ENCODE data around the gene MRPL1.
"Not testable (repeated sequence)": the region's sequence is repeated elsewhere in the genome, so short reads cannot be mapped to it uniquely, and the experiment has no call there.

Gene MRPL1

GRCh38 chr4:77852892-77853495 lies 9.6 kb upstream of the MRPL1 start:
- FAIRE-seq: no peak

GRCh38 chr4:77854431-77855111 lies 8.1 kb upstream of the MRPL1 start:
- FAIRE-seq: no peak

DNA sequence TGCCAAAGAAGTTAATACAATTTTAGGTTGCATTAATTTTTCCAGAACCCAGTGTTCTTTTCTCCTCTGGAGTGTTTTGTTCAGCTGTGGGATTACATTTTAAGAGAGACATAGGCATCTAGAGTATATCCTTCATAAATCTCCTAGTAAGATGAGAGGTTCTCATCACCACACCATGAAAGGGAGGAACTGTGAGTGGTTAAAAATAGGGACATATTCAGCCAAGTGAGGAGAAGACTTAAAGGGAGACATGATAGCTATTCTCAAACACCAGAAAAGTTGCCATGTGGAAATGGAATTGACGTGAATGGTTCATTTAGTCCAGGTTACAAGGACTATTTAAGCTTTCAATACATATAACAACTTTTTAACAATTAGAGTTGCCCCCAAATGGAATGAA lies 6.5 kb upstream of the MRPL1 start:
- no peak for FAIRE-seq

DNA sequence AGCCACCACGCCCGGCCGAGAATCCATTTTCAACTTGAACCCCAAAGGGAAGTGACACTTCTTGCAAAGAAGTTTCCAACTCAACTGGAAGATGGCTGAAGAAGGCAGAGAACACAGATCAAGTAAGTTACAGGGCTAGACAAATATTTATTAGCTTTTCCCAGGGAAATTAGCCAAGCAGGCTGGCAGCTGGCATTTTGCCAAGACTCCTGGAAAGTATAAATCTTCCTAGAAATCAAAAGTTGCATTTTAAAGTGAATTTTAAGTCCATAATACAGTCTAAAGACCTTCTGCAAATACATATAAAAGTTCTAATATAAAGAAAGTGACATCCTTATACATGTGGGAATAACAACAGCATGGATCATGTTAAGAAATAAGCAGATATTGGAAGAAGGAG lies 3.4 kb upstream of the MRPL1 start:
- no peak for FAIRE-seq

- no peak for FAIRE-seq
Measured at GRCh38 chr4:77861495-77861894, 1.1 kb upstream of the MRPL1 start.

DNA sequence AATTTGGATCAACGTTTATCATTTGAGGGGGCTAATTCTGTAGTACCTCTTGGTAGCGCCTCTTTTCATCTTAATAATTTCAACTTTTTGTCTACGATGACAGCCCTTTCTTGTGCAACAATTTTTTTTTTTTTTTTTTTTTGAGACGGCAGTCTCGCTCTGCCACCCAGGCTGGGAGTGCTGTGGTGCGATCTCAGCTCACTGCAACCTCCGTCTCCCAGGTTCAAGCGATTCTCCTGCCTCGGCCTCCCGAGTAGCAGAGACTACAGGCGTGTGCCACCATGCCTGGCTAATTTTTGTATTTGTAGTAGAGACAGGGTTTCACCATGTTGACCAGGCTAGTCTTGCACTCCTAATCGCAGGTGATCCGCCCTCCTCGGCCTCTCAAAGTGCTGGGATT lies 711 bp downstream of the MRPL1 start:
- not testable (repeated sequence) for FAIRE-seq

DNA sequence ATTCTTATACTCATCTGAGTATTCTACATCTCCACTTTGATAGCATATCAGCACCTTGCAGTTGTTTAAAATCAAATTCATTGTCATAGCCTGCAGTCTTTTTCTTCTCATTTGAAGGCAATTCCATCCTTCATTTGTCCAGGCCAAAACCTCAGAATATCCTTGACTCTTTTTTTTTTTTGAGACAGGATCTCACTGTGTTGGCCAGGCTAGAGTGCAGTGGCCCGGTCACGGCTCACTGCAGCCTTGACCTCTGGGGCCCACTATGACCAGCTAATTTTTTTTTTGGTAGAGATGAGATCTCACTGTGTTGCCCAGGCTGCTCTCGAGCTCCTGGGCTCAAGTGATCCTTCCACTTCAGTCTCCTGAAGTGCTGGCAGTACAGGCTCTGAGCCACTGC lies 2.6 kb downstream of the MRPL1 start:
- no peak for FAIRE-seq

DNA sequence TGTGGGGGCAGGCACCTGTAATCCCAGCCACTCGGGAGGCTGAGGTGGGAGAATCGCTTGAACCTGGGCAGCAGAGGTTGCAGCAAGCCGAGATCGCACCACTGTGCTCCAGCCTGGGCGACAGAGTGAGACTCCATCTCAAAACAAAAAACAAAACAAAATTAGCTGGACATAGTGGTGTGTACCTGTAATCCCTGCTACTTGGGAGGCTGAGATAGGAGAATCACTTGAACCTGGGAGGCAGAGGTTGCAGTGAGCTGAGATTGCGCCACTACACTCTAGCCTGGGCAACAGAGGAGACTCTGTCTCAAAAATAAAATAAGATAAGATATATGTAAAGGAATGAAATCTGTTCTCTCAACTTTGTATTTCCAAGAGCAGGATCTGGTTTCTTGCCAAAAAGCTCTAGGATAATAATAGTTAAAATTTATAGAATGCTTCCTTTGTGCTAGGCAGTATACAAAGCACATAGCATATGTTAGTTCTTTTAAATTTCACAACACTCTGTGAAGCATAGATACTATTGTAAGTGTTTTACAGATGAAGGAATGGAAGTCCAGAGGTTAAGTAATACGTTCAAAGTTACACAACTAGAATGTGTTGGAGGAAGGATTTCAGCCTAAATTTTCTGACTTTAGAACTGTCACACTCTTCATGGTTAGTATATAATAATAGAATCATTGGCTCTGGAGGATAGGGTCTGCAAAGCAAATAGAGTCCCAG lies 10.3 kb downstream of the MRPL1 start:
- FAIRE-seq: no peak

DNA sequence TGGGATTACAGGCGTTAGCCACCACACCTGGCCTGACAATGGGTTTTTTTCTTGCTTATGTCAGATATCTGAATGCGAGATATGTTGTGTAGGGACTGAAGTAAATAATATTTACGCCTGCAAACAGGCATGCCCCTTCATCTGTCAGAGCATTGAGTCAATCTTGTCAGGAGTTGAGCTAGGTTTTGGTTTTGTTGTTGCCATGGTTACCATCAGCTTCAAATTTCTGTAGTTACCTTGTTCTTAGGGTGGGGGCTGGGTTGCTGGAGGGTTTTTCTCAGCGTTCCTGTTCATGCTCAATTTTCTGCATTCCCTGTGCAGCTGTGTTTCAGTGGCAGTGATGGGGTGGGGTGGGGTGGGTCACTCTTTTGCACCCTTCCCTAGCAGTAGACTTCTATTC lies 14.5 kb downstream of the MRPL1 start:
- FAIRE-seq: no peak

GRCh38 chr4:77877771-77878565 lies 15.3 kb downstream of the MRPL1 start:
- FAIRE-seq: no peak

DNA sequence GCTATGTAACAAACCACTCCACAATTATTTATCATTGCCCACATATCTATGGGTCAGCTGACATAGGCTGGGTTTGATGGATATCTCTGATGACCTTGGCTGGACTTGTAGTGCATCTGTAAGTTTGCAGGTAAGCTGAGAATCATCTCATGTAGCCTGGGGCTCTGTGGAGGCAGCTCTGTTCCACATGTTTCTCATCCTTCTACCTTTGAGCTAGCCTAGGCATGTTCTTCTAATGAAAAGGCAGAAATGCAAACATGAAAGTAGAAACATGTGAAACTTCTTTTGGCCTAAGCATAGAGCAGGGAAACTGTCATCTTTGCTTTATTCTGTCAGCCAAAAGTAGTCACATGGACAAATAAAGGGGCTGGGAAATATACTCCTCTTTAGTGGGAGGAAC lies 18.2 kb downstream of the MRPL1 start:
- FAIRE-seq: no peak

GRCh38 chr4:77881460-77882295 lies 19.0 kb downstream of the MRPL1 start:
- no peak for FAIRE-seq

GRCh38 chr4:77893451-77893850 lies 30.8 kb downstream of the MRPL1 start:
- no peak for FAIRE-seq

- FAIRE-seq: no peak
Measured at GRCh38 chr4:77899607-77900006, 37.0 kb downstream of the MRPL1 start.

DNA sequence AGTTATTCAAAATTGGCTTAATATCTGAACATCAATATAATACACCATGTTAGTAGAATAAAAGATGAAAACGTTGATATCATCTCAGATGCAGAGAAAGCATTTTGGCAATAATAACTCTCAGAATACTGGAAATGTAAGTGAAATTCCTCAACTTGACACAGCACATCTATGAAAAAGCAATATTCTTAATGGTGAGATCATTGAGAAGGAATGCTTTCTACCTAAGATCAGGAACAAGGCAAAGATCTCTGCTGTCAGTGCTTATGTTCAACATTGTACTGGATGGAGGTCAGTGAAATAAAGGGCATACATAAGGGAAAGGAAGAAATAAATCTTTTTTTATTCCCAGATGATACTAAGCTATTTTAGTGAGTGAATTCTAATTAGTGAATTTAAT lies 40.6 kb downstream of the MRPL1 start:
- FAIRE-seq: no peak

GRCh38 chr4:77905651-77906263 lies 43.1 kb downstream of the MRPL1 start:
- FAIRE-seq: no peak

DNA sequence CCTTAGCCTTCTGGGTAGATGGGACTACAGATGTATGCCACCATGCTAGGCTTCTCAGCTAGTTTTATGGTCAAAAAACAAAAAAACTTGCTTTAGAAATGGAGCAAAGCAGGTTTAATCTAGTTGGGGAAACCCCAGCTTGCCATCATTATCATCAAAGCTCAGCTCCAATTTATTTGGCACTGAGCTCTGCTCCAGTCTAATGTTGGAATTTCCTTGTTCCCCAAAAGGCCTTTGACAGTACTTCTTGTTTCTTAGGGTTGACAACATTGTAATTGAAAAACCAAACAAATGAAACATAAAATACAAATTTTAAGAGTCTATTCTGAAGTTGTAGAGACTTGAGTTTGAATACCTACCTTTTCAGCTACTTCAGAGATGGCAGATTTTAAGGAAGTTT lies 48.0 kb downstream of the MRPL1 start:
- no peak for FAIRE-seq

DNA sequence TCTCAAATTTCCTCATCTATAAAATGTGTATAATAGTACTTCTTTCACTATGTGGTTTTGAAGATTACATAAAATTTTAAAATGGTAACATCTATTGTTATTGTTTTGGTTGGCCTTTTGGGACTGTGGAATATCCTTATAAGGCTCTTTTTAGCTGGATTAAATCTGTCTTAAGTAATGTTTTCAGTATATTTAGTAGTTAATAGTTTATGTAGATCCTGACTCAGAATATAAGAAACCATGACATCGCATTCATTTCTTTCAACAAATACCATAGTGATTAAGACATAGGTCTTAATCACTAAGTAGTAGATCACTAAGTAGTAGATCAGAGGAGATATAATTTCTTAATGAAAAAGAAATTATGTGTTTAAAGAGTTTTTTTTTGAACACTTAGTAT lies 48.5 kb downstream of the MRPL1 start:
- FAIRE-seq: no peak

DNA sequence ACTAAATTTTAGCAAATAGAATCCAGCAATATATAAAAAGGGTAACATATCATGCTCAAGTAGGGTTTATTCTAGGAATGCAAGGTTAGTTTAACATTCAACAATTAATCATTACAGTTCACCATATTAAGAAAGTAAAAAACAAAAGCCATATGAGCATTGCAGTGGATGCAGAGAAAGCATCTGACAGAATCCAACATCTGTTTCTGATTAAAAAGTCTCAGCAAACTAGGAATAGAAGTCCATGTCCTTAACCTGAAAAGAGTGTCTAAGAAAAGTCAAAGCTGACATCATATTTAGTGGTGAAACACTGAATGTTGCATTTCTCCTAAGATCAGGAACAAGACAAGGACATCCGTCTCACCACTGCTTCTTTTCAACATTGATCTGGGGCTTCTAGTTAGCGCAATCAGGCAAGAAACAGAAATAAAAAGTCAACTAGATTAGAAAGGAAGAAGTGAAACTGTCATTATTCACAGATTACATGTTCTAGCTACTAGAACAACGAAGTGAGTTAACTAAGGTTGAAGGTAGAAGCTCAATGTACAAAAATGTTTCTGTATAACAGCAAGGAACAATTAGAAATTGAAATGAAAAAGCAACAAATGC lies 49.3 kb downstream of the MRPL1 start:
- no peak for FAIRE-seq

- FAIRE-seq: no peak
Measured at GRCh38 chr4:77913348-77913747, 50.7 kb downstream of the MRPL1 start.

DNA sequence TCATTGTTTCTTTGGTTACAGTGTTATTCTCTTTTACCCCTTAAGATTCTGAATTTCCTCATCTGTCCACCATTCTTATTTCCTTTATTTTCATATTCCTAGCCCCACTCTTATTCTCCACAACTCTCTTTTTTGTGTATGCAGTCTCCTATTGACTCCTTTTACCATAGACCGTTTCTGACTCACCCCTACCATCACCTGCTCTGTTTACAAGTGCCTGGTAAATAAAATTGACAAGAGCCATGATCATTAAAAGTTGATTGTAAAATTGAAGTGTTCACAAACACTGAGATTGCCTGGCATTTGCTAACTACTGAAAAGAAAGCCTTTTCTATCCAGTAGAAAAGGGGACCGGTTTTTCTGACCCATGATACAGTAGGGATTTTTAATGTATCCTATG lies 54.4 kb downstream of the MRPL1 start:
- FAIRE-seq: no peak

- FAIRE-seq: no peak
Measured at GRCh38 chr4:77917601-77918000, 55.0 kb downstream of the MRPL1 start.

Data from G401.6 (cell line).